Activated naive CD4-positive, alpha-beta T cell treated with Interleukin-2 at 50 U/mL for 16 hours (primary cell): Measurements from ENCODE around the gene STIMATE.

Source experiments
- DNase-seq: peaks from one replicate; pipeline ENCODE4 v3.0.0-alpha.2; 2020

Gene STIMATE

GRCh38 chr3:52838561-52839267 is 58.6 kb downstream of the STIMATE start:
- DNase-seq, result no peak

GRCh38 chr3:52836986-52837385 is 60.4 kb downstream of the STIMATE start:
- no peak for DNase-seq

GRCh38 chr3:52836471-52836845 is 60.9 kb downstream of the STIMATE start:
- no peak for DNase-seq

GRCh38 chr3:52835766-52836470 is 61.4 kb downstream of the STIMATE start:
- no peak for DNase-seq

- no peak for DNase-seq
Observed at GRCh38 chr3:52834871-52835501, 62.4 kb downstream of the STIMATE start, which contains the start of gene MUSTN1. MUSTN1 (minus strand) TSS chr3:52835019; CDS start chr3:52834948, 71 bp downstream.

GRCh38 chr3:52833202-52833601 is 64.1 kb downstream of the STIMATE start:
- no peak for DNase-seq

- DNase-seq, result no peak
Observed at GRCh38 chr3:52831500-52832301, 65.6 kb downstream of the STIMATE start.

- no peak for DNase-seq
Observed at GRCh38 chr3:52830535-52831258, 66.7 kb downstream of the STIMATE start, which contains the start of gene ITIH4. ITIH4 (minus strand) TSS chr3:52830672; CDS start chr3:52830642, 30 bp downstream.

- DNase-seq, result no peak
Observed at GRCh38 chr3:52829906-52830463, 67.4 kb downstream of the STIMATE start.

GRCh38 chr3:52829482-52829881 is 67.9 kb downstream of the STIMATE start:
- no peak for DNase-seq

- no peak for DNase-seq
Observed at GRCh38 chr3:52827866-52828376, 69.4 kb downstream of the STIMATE start.

GRCh38 chr3:52827441-52827840 is 69.9 kb downstream of the STIMATE start:
- no peak for DNase-seq

GRCh38 chr3:52824037-52824436 is 73.3 kb downstream of the STIMATE start:
- no peak for DNase-seq

- DNase-seq, result no peak
Observed at GRCh38 chr3:52822363-52822762, 75.0 kb downstream of the STIMATE start.

GRCh38 chr3:52820736-52821135 is 76.6 kb downstream of the STIMATE start:
- DNase-seq, result peak; percentile 11

- DNase-seq, result no peak
Observed at GRCh38 chr3:52819936-52820335, 77.4 kb downstream of the STIMATE start.

GRCh38 chr3:52817860-52818259 is 79.5 kb downstream of the STIMATE start:
- no peak for DNase-seq

GRCh38 chr3:52817221-52817620 is 80.1 kb downstream of the STIMATE start:
- no peak for DNase-seq

GRCh38 chr3:52816654-52817053 is 80.7 kb downstream of the STIMATE start:
- no peak for DNase-seq

GRCh38 chr3:52816199-52816598 is 81.1 kb downstream of the STIMATE start:
- no peak for DNase-seq

- DNase-seq, result no peak
Observed at GRCh38 chr3:52813810-52814209, 83.5 kb downstream of the STIMATE start.
